Measurements from ENCODE around the gene LIMD2.

DNA sequence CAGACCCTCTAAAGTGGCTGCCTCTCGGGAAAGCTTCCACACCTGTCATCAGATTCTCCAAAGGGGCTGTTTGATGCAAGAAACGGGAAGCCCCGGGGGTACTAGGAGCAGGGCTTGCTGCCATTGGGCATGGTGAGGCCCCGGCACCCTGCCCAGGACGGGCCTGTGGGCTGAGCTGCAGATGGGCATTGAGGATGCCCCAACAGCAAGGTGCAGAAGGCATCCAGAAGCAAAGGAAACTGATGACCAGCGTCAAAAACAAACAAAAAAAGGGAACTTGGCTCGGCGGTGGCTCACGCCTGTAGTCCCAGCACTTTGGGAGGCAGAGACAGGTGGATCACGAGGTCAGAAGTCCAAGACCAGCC is 1.5 kb upstream of the LIMD2 start:
- TF ChIP-seq, protein P1, sequence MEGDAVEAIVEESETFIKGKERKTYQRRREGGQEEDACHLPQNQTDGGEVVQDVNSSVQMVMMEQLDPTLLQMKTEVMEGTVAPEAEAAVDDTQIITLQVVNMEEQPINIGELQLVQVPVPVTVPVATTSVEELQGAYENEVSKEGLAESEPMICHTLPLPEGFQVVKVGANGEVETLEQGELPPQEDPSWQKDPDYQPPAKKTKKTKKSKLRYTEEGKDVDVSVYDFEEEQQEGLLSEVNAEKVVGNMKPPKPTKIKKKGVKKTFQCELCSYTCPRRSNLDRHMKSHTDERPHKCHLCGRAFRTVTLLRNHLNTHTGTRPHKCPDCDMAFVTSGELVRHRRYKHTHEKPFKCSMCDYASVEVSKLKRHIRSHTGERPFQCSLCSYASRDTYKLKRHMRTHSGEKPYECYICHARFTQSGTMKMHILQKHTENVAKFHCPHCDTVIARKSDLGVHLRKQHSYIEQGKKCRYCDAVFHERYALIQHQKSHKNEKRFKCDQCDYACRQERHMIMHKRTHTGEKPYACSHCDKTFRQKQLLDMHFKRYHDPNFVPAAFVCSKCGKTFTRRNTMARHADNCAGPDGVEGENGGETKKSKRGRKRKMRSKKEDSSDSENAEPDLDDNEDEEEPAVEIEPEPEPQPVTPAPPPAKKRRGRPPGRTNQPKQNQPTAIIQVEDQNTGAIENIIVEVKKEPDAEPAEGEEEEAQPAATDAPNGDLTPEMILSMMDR (conservative IDR thresholded peaks at IDR 0.05 in 1 of 2, IDR thresholded peaks at IDR 0.05 in 1 of 2; ENCODE audit: low read depth in 1 of 2, low read length in 2 of 2), result no peak
- TF ChIP-seq EZH2 (IDR thresholded peaks at IDR 0.05; ENCODE audit: low read length, missing control alignments), result no peak

Measured in fibroblast of lung (primary cell).